ENCODE results near the gene POC1B.

DNA sequence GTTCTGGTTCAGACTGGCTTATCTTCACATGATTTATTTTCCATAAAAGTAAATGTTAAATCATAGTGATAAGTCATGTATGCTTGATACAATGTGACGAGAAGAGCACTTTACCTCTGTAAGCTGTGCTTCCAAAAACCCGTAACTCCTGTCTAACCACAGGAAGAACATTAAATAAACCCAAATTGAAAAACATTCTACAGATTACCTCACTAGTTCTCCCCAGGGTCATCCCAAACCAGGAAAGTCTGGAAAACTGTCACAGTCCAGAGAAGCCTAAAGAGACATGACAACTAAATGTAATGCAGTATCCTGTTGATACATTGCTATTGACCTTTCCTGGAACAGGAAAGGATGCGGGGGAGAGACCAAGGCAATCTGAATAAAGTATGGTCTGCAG lies 141.0 kb downstream of the POC1B start:
- TF ChIP-seq POLR2A (IDR thresholded peaks at IDR 0.05), result no peak
- TF ChIP-seq, protein P1, sequence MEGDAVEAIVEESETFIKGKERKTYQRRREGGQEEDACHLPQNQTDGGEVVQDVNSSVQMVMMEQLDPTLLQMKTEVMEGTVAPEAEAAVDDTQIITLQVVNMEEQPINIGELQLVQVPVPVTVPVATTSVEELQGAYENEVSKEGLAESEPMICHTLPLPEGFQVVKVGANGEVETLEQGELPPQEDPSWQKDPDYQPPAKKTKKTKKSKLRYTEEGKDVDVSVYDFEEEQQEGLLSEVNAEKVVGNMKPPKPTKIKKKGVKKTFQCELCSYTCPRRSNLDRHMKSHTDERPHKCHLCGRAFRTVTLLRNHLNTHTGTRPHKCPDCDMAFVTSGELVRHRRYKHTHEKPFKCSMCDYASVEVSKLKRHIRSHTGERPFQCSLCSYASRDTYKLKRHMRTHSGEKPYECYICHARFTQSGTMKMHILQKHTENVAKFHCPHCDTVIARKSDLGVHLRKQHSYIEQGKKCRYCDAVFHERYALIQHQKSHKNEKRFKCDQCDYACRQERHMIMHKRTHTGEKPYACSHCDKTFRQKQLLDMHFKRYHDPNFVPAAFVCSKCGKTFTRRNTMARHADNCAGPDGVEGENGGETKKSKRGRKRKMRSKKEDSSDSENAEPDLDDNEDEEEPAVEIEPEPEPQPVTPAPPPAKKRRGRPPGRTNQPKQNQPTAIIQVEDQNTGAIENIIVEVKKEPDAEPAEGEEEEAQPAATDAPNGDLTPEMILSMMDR (IDR thresholded peaks at IDR 0.05), result no peak

All from Peyer's patch (tissue), 4 donors.